Ovary (tissue), 3 donors: ENCODE results near the gene PNPO.

ENCODE experiments used
- CTCF ChIP-seq, 3 donors: fragments of 450-650 bp in 2 of 3; fragments of 200-600 bp in 1 of 3; IDR thresholded peaks; one replicate each; pipeline versions ENCODE4 v1.5.1 to v1.8.0; 2016 to 2022; ENCODE audit warnings: antibody characterized with exemption in 3 of 3, mild to moderate bottlenecking in 1 of 3
- EP300 ChIP-seq: sonication (generic); formaldehyde crosslinking; IDR thresholded peaks from one replicate; pipeline ENCODE4 v1.6.1; 2017; ENCODE audit warnings: antibody characterized with exemption
- POLR2A ChIP-seq: fragments of 450-650 bp; IDR thresholded peaks from one replicate; pipeline ENCODE4 v1.6.1; 2017; ENCODE audit warnings: antibody characterized with exemption, mild to moderate bottlenecking, moderate library complexity
- donor health status: DM: no; HTN: no; CAD: no.

GRCh38 chr17:47993031-47993564, 51.7 kb downstream of the PNPO start:
- TF ChIP-seq EP300 = no peak
- no peak for TF ChIP-seq CTCF (IDR thresholded peaks at IDR 0.05)
- TF ChIP-seq POLR2A = no peak
